ENCODE results near the gene KSR2. TPM values are rescaled to one million over a fixed set of nuclear protein-coding genes. Genes with fewer than 3 reads are reported as not detected.

KSR2 gene
- total and polyA plus RNA-seq, 9 donors = under 0.01 to 0.14 (median 0.04) TPM; not detected in 3

DNA sequence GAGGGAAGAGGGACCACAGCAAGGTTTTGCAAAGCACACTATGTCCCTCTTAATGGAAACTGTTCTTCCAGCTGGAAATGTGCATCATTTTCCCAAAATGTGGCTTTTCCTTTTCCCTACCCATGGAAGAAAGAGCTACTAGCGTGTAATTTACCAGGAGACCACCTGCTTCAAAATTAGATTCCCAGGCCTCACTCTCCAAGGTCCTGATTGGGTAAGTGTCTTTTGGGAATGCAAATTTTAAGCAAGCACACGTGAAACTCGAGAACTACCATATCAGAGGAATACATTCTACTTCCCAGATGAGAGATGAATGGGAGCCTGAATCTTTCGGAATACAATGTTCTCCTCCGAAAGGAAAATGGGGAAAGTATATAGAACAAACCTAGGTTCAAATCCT is 405.8 kb downstream of the KSR2 start:
- Histone ChIP-seq H3K9me3 (replicated peaks; ENCODE audit: control insufficient read depth, low read depth, low read length) (no peaks in the 10 kb centered on the region), H3K27ac (ENCODE audit: low read length) (no peak overlapping the region), H3K27me3 (ENCODE audit: control insufficient read depth, insufficient read depth, low read length) (peaks cover 9% of the 10 kb centered on the region), H3K4me1 (ENCODE audit: control insufficient read depth, insufficient read depth, low read length) (no peaks in the 10 kb centered on the region), H3K4me3 (ENCODE audit: low read length) (no peak overlapping the region), H3K36me3 (ENCODE audit: control insufficient read depth, insufficient read depth, low read length) (no peaks in the 10 kb centered on the region)
- WGBS (ENCODE audit: insufficient coverage) = no CpG with 5 or more reads among the region's 5 CpGs
- DNase-seq = no peak

DNA sequence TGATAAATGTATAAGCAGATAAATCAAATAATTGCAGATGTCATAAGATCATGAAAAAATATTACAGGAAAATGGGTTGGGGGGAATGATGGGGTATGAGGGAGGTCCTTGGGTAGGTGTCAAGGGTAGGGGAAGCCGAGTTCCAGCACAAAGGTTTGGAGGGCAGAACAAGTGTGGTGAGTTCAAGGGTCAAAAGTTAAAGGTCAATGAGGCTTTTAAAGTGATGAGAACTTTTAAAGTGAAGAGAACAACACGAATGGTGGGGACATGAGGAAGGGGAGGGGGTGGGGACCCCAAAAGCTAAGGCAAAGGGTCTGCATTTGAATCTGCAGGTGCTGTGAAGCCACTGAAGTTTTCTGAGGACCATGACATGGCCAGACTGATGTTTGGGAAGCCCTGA is 406.8 kb downstream of the KSR2 start:
- 56% methylated on average over 2 of the region's 2 CpGs for WGBS (ENCODE audit: insufficient coverage)
- Histone ChIP-seq H3K36me3 (ENCODE audit: control insufficient read depth, insufficient read depth, low read length) (no peaks in the 10 kb centered on the region), H3K9me3 (replicated peaks; ENCODE audit: control insufficient read depth, low read depth, low read length) (no peaks in the 10 kb centered on the region), H3K27me3 (ENCODE audit: control insufficient read depth, insufficient read depth, low read length) (peaks cover 9% of the 10 kb centered on the region), H3K4me1 (ENCODE audit: control insufficient read depth, insufficient read depth, low read length) (no peaks in the 10 kb centered on the region), H3K4me3 (ENCODE audit: low read length) (no peak overlapping the region), H3K27ac (ENCODE audit: low read length) (no peak overlapping the region)
- DNase-seq = no peak

DNA sequence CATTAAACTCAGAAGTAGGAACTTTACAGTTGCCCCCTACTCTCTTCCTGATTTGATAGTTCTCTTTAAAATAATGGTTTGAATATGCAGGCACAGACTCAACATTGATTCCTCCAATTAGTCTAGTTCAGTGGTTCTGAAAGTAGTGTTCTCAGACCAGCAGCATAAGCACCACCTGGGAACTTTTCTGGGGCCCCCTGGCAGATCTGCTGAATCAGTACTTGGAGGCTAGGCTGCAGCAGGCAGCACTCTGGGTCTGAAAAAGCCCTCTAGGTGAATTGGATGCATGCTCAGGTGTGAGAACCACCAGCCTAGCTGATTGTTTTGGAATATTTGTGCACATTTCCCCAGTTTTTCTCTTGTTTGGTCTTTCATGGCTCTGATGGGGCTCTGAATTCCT is 408.8 kb downstream of the KSR2 start:
- no peak overlapping the region for H3K27ac ChIP-seq (ENCODE audit: low read length)
- DNase-seq = no peak
- H3K9me3 ChIP-seq (replicated peaks; ENCODE audit: control insufficient read depth, low read depth, low read length) = no peaks in the 10 kb centered on the region
- no peaks in the 10 kb centered on the region for H3K36me3 ChIP-seq (ENCODE audit: control insufficient read depth, insufficient read depth, low read length)
- H3K4me3 ChIP-seq (ENCODE audit: low read length) = no peak overlapping the region
- no peaks in the 10 kb centered on the region for H3K4me1 ChIP-seq (ENCODE audit: control insufficient read depth, insufficient read depth, low read length)
- peaks cover 11% of the 10 kb centered on the region for H3K27me3 ChIP-seq (ENCODE audit: control insufficient read depth, insufficient read depth, low read length)

DNA sequence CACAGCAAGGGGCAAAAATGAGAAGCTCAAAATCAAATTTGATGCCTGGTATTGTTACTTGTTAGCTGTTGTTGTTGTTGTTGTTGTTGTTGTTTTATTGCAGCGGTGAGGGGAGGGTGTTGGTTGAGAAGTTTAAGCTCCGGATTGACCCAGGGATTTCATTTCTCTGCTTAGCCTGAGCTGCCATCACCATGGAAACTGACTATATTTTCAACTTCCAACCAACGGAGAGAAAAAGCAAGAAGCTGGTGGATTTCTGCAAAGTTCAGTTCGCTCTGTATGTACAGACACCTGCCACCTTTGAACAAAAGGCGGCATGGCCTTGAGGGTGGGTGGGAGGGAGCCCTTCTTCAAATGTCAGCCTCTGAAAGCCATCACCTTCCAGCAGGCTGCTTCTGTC is 412.9 kb downstream of the KSR2 start:
- DNase-seq = no peak
- Histone ChIP-seq H3K4me3 (ENCODE audit: low read length) (no peak overlapping the region), H3K4me1 (ENCODE audit: control insufficient read depth, insufficient read depth, low read length) (no peaks in the 10 kb centered on the region), H3K9me3 (replicated peaks; ENCODE audit: control insufficient read depth, low read depth, low read length) (no peaks in the 10 kb centered on the region), H3K27ac (ENCODE audit: low read length) (no peak overlapping the region), H3K36me3 (ENCODE audit: control insufficient read depth, insufficient read depth, low read length) (no peaks in the 10 kb centered on the region), H3K27me3 (ENCODE audit: control insufficient read depth, insufficient read depth, low read length) (peaks cover 5% of the 10 kb centered on the region)
- WGBS (ENCODE audit: insufficient coverage) = no CpG with 5 or more reads among the region's 5 CpGs

DNA sequence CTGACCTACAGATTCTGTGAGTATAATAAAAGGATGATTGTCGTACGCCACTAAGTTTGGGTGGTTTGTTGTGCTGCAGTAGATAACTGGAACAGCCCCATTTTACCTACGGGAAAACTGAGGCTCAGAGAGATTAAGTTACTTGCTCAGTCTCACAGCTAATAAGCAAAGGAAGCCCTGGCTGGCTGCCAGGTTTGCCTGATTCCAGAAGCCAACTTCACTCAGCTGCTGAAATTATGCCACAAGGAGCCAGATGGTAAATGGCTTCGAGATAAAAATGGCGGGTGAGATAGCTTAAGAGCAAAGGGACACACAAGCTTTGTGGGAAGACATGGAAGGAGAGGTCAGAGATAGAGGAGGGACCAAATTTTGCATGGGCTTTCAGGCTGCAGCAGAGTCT is 415.8 kb downstream of the KSR2 start:
- peaks cover 3% of the 10 kb centered on the region for H3K27me3 ChIP-seq (ENCODE audit: control insufficient read depth, insufficient read depth, low read length)
- WGBS (ENCODE audit: insufficient coverage) = 80% methylated on average over 3 of the region's 5 CpGs
- DNase-seq = no peak
- no peaks in the 10 kb centered on the region for H3K9me3 ChIP-seq (replicated peaks; ENCODE audit: control insufficient read depth, low read depth, low read length)
- no peaks in the 10 kb centered on the region for H3K36me3 ChIP-seq (ENCODE audit: control insufficient read depth, insufficient read depth, low read length)
- H3K4me3 ChIP-seq (ENCODE audit: low read length) = no peak overlapping the region
- H3K27ac ChIP-seq (ENCODE audit: low read length) = no peak overlapping the region
- H3K4me1 ChIP-seq (ENCODE audit: control insufficient read depth, insufficient read depth, low read length) = no peaks in the 10 kb centered on the region

DNA sequence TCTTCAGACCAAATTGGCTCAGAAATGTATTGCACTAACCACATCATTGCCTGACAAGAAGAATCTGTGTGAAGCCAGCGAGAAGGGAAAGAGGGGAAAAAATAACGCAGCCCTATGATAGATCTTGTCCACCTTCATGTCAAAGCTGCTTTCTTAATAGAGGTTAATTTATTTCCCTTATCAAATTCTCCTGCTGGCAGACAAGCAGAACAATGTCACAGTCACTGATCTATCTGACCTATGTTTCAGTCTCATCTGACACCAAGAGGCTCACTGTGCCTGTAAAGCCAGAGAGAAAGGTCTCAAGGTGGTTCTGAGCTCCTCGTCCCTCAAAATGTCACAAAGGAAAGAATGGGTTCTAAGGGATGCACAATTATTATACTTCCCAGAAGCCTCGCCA is 417.1 kb downstream of the KSR2 start:
- peaks cover 4% of the 10 kb centered on the region for H3K27me3 ChIP-seq (ENCODE audit: control insufficient read depth, insufficient read depth, low read length)
- no peak overlapping the region for H3K27ac ChIP-seq (ENCODE audit: low read length)
- no peaks in the 10 kb centered on the region for H3K4me1 ChIP-seq (ENCODE audit: control insufficient read depth, insufficient read depth, low read length)
- no peak overlapping the region for H3K4me3 ChIP-seq (ENCODE audit: low read length)
- WGBS (ENCODE audit: insufficient coverage) = no CpG with 5 or more reads among the region's 4 CpGs
- H3K9me3 ChIP-seq (replicated peaks; ENCODE audit: control insufficient read depth, low read depth, low read length) = no peaks in the 10 kb centered on the region
- no peak for DNase-seq
- H3K36me3 ChIP-seq (ENCODE audit: control insufficient read depth, insufficient read depth, low read length) = no peaks in the 10 kb centered on the region

DNA sequence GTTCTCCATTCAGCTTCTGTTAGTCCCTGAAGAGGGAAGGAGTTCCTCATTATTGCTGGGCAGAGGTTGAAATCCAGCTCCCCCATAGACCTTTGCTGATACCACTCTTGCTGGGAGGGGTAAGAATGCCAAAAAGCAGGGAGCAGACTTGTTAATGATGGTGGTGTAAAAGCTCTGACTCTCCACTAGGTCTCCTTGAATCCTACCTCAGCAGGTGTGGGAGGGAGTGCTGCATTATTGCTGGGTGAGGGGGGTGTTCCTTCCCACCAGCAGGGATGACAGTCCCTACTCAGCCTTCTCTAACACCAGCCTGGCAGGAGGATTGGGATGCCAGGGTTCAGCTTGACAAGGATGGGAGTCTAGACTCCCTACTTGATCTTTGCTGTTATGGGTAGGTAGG is 421.6 kb downstream of the KSR2 start:
- peaks cover 2% of the 10 kb centered on the region for H3K27me3 ChIP-seq (ENCODE audit: control insufficient read depth, insufficient read depth, low read length)
- no peaks in the 10 kb centered on the region for H3K36me3 ChIP-seq (ENCODE audit: control insufficient read depth, insufficient read depth, low read length)
- no peaks in the 10 kb centered on the region for H3K4me1 ChIP-seq (ENCODE audit: control insufficient read depth, insufficient read depth, low read length)
- H3K9me3 ChIP-seq (replicated peaks; ENCODE audit: control insufficient read depth, low read depth, low read length) = no peaks in the 10 kb centered on the region
- no peak overlapping the region for H3K27ac ChIP-seq (ENCODE audit: low read length)
- no peak overlapping the region for H3K4me3 ChIP-seq (ENCODE audit: low read length)
- DNase-seq = no peak

DNA sequence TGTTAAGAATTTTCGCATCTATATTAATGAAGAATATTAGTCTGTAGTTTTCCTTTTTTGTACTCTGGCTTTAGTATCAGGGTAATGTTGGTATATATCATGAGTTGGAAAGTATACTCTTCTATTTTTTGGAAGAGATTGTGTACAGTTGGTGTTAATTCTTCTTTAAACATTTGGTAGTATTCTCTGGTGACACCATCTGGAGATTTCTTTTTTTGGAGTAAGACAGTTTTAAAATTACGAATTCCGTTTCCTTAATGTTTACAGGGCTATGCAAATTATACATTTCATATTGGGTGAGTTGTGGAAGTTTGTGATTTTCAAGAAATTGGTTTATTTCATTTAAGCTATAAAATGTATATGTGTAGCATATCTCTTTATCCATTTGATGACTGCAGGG is 423.6 kb downstream of the KSR2 start:
- no CpG with 5 or more reads among the region's 3 CpGs for WGBS (ENCODE audit: insufficient coverage)
- Histone ChIP-seq H3K9me3 (replicated peaks; ENCODE audit: control insufficient read depth, low read depth, low read length) (no peaks in the 10 kb centered on the region), H3K4me3 (ENCODE audit: low read length) (no peak overlapping the region), H3K27me3 (ENCODE audit: control insufficient read depth, insufficient read depth, low read length) (peaks cover 2% of the 10 kb centered on the region), H3K36me3 (ENCODE audit: control insufficient read depth, insufficient read depth, low read length) (no peaks in the 10 kb centered on the region), H3K4me1 (ENCODE audit: control insufficient read depth, insufficient read depth, low read length) (no peaks in the 10 kb centered on the region), H3K27ac (ENCODE audit: low read length) (no peak overlapping the region)
- DNase-seq = no peak

DNA sequence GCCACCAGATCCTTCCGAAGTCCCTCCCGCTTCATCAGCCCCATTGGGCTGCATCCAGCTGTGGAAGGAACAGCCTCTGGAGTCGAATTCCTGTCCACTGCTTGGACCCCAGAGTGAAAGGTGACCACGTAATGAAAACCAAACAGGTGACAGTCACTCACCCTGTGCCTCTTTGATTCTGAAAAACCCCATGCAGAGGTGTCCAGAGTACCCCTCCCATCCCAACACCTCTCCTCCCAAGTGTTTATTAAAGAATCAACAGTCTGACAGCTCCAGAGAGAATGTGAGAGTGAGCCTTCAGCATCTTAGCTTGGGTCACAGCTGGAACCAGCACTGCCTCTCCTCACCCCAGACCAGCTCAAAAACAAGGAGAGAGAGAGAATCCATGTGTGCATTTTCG is 428.8 kb downstream of the KSR2 start:
- H3K27me3 ChIP-seq (ENCODE audit: control insufficient read depth, insufficient read depth, low read length) = peaks cover 5% of the 10 kb centered on the region
- no peak overlapping the region for H3K4me3 ChIP-seq (ENCODE audit: low read length)
- 36% methylated on average over 4 of the region's 5 CpGs for WGBS (ENCODE audit: insufficient coverage)
- no peaks in the 10 kb centered on the region for H3K4me1 ChIP-seq (ENCODE audit: control insufficient read depth, insufficient read depth, low read length)
- no peak overlapping the region for H3K27ac ChIP-seq (ENCODE audit: low read length)
- H3K36me3 ChIP-seq (ENCODE audit: control insufficient read depth, insufficient read depth, low read length) = no peaks in the 10 kb centered on the region
- no peak for DNase-seq
- H3K9me3 ChIP-seq (replicated peaks; ENCODE audit: control insufficient read depth, low read depth, low read length) = no peaks in the 10 kb centered on the region

DNA sequence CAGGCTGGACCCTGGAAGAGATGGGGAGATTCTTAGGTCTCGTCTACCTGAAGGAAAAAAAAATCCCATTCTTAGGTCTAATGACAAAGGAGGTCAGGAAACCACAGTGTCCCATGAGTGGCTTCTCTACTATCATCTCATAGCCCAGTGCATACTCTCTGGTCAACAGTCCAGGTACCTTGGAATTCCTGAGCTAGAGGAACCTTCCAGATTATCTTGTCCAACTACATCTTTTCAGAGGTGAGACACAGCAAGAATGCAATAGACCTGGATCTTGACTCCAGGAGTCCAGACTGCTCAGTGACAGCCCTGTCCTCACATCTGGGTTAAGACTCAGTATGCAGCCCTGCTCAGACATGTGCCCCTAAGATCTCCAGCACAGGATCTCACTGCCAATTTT is 429.9 kb downstream of the KSR2 start:
- Histone ChIP-seq H3K4me1 (ENCODE audit: control insufficient read depth, insufficient read depth, low read length) (peaks cover 4% of the 10 kb centered on the region), H3K9me3 (replicated peaks; ENCODE audit: control insufficient read depth, low read depth, low read length) (no peaks in the 10 kb centered on the region), H3K27me3 (ENCODE audit: control insufficient read depth, insufficient read depth, low read length) (peaks cover 5% of the 10 kb centered on the region), H3K36me3 (ENCODE audit: control insufficient read depth, insufficient read depth, low read length) (no peaks in the 10 kb centered on the region), H3K4me3 (ENCODE audit: low read length) (no peak overlapping the region), H3K27ac (ENCODE audit: low read length) (no peak overlapping the region)
- WGBS (ENCODE audit: insufficient coverage) = no CpG with 5 or more reads among the region's 1 CpG
- no peak for DNase-seq

DNA sequence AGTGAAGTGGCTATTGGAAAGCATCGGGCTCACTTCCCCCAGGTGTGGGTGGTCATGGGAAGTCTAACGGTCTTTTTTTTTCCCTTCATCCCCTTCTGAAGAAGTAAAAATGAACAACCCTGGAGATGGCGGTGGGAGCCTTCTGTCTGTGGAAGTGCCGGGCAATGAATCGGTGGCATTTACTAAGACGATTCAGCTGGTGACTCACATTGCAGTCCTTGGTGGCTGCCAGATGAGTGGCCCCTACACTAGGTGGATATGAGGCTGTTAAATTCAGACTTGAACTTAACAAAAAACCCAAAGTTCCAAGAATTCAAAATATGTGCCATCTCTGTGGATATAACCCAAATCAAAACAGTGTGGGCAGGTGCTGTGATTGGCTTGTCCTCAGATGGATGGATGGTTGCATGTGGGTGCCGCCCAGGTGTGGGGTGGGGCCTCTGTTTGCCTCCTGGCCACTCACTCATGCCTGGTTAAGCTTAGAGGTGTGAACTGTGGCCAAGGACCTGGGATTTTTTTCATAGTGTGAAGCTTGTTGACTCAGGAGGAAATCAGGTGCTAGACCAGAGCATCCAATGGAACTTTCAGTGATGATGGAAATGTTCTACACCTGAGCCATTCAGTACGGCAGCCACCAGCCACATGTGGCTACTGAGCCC is 430.6 kb downstream of the KSR2 start:
- no peak overlapping the region for H3K27ac ChIP-seq (ENCODE audit: low read length)
- 100% methylated on average over 1 of the region's 8 CpGs for WGBS (ENCODE audit: insufficient coverage)
- DNase-seq = no peak
- no peak overlapping the region for H3K4me3 ChIP-seq (ENCODE audit: low read length)
- peaks cover 5% of the 10 kb centered on the region for H3K27me3 ChIP-seq (ENCODE audit: control insufficient read depth, insufficient read depth, low read length)
- no peaks in the 10 kb centered on the region for H3K36me3 ChIP-seq (ENCODE audit: control insufficient read depth, insufficient read depth, low read length)
- peaks cover 9% of the 10 kb centered on the region for H3K4me1 ChIP-seq (ENCODE audit: control insufficient read depth, insufficient read depth, low read length)
- no peaks in the 10 kb centered on the region for H3K9me3 ChIP-seq (replicated peaks; ENCODE audit: control insufficient read depth, low read depth, low read length)
